Endothelial cell (in vitro differentiated cells): ENCODE data around the gene COL4A1. TPM values are rescaled to one million over a fixed set of nuclear protein-coding genes. Genes with fewer than 3 reads are reported as not detected.
"Not testable (repeated sequence)": the region's sequence is repeated elsewhere in the genome, so short reads cannot be mapped to it uniquely, and the experiment has no call there.

Experiments
- DNase-seq: peaks from one replicate; pipeline ENCODE4 v3.0.0; 2021; ENCODE audit warnings: low spot score
- H3K27ac Mint-ChIP-seq: one replicate; pipeline ENCODE4 v1.8.0; 2021; ENCODE audit warnings: mixed read lengths, inconsistent platforms; ENCODE audit not compliant: unreplicated experiment
- H3K27me3 Mint-ChIP-seq: one replicate; pipeline ENCODE4 v1.8.0; 2021; ENCODE audit warnings: mild to moderate bottlenecking, moderate library complexity, mixed read lengths, inconsistent platforms; ENCODE audit not compliant: unreplicated experiment
- H3K36me3 Mint-ChIP-seq: one replicate; pipeline ENCODE4 v1.8.0; 2021; ENCODE audit warnings: mild to moderate bottlenecking, low read depth, mixed read lengths, inconsistent platforms; ENCODE audit not compliant: unreplicated experiment
- H3K4me1 Mint-ChIP-seq: one replicate; pipeline ENCODE4 v1.8.0; 2021; ENCODE audit warnings: mild to moderate bottlenecking, mixed read lengths, inconsistent platforms; ENCODE audit not compliant: unreplicated experiment
- H3K4me3 Mint-ChIP-seq: one replicate; pipeline ENCODE4 v1.8.0; 2021; ENCODE audit warnings: mild to moderate bottlenecking, mixed read lengths, inconsistent platforms; ENCODE audit not compliant: unreplicated experiment
- H3K9me3 Mint-ChIP-seq: one replicate; pipeline ENCODE4 v1.8.0; 2021; ENCODE audit warnings: mixed read lengths, inconsistent platforms; ENCODE audit not compliant: unreplicated experiment
- total RNA-seq: library from RNA; stranded (reverse); fragmentation: NEBNext Ultra II Directional; extraction: Animal tissue kit (Norgen Biotek cat#: 25700); gene quantifications from one replicate; pipeline ENCODE4 v1.2.1, GENCODE V29; 2021; ENCODE audit not compliant: unreplicated experiment
- TF ChIP-seq, protein P1 (sequence below): fragments of 200-600 bp; sonication (generic); IDR thresholded peaks from one replicate; pipeline ENCODE4 v1.5.0; 2021; ENCODE audit warnings: antibody characterized with exemption; ENCODE audit not compliant: unreplicated experiment

The COL4A1 gene
- total RNA-seq, 1 donor from 2014 or later: 2,720 TPM

DNA sequence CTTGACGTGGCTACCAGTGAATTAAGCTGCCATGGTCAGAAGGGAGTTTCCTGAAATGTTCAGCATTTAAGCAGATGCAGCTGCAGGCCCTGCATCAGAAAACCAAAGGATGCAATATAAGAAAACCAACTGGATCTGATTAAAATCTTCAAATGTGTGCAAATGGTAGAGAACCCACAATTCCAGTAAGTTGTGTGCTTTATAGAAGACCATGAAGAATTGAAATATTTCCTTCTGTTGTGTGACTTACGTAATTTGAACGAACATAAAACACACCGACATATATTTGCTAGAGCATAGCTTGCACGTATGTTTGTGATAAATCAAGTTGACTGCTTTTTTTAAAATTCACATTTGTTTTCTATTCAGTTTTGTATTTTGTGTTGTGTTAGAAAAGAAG lies 191.4 kb downstream of the COL4A1 start:
- Mint-ChIP-seq H3K36me3 (no peaks in the 10 kb centered on the region), H3K4me1 (peaks cover 27% of the 10 kb centered on the region), H3K4me3 (no peak overlapping the region), H3K27me3 (peaks cover 8% of the 10 kb centered on the region), H3K27ac (no peak overlapping the region), H3K9me3 (no peaks in the 10 kb centered on the region)
- TF ChIP-seq, protein P1, sequence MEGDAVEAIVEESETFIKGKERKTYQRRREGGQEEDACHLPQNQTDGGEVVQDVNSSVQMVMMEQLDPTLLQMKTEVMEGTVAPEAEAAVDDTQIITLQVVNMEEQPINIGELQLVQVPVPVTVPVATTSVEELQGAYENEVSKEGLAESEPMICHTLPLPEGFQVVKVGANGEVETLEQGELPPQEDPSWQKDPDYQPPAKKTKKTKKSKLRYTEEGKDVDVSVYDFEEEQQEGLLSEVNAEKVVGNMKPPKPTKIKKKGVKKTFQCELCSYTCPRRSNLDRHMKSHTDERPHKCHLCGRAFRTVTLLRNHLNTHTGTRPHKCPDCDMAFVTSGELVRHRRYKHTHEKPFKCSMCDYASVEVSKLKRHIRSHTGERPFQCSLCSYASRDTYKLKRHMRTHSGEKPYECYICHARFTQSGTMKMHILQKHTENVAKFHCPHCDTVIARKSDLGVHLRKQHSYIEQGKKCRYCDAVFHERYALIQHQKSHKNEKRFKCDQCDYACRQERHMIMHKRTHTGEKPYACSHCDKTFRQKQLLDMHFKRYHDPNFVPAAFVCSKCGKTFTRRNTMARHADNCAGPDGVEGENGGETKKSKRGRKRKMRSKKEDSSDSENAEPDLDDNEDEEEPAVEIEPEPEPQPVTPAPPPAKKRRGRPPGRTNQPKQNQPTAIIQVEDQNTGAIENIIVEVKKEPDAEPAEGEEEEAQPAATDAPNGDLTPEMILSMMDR: no peak
- DNase-seq: no peak

DNA sequence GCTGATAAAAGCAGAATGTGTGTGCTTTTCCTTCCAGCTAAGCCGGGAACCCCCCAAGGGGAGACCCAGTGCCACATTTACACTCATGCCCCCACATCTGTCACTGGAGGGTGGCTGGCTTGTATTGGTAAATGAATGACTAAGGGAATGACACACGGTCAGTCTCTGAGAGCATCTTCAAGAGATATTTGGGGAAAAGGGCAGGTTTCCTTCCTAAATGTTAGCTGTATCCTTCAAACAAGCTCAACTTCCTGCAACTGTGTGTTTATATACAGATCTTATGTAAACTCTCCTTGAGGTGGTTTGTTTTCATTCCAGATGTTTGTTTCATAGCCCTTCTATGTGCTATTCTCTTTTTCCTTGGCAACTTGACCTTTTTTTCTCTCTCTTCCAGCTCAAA lies 192.6 kb downstream of the COL4A1 start:
- no peak for DNase-seq
- peak overlapping the region; percentile 34 for H3K4me3 Mint-ChIP-seq
- H3K4me1 Mint-ChIP-seq: peaks cover 27% of the 10 kb centered on the region
- H3K27ac Mint-ChIP-seq: no peak overlapping the region
- no peaks in the 10 kb centered on the region for H3K9me3 Mint-ChIP-seq
- H3K36me3 Mint-ChIP-seq: no peaks in the 10 kb centered on the region
- peaks cover 11% of the 10 kb centered on the region for H3K27me3 Mint-ChIP-seq
- TF ChIP-seq, protein P1: no peak

DNA sequence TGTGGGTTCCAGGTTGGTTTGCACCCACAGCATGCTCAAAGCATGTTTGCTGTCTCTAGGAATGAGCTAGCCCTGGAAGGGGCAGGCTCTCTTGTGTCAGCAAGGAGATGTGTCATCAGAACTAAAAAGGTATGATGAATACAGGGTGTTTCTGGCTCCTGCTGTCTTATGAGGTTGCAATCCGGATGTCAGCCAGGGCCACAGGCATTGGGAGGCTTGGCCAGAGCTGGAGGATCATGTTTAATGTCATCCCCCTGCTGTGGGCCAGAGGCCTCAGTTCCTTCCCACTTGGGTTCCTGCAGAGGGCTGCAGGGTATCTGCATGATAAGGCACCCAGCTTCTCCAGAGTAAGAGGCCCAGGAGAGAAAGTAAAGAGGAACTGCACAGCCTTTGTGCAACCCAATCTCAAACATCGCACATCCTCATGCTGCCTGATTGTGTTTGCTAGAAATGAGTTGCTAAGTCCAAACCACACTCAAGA lies 193.6 kb downstream of the COL4A1 start:
- Mint-ChIP-seq H3K4me1 (peaks cover 31% of the 10 kb centered on the region), H3K36me3 (no peaks in the 10 kb centered on the region), H3K27me3 (peaks cover 15% of the 10 kb centered on the region), H3K4me3 (no peak overlapping the region), H3K27ac (no peak overlapping the region), H3K9me3 (no peaks in the 10 kb centered on the region)
- no peak for DNase-seq
- TF ChIP-seq, protein P1: no peak

DNA sequence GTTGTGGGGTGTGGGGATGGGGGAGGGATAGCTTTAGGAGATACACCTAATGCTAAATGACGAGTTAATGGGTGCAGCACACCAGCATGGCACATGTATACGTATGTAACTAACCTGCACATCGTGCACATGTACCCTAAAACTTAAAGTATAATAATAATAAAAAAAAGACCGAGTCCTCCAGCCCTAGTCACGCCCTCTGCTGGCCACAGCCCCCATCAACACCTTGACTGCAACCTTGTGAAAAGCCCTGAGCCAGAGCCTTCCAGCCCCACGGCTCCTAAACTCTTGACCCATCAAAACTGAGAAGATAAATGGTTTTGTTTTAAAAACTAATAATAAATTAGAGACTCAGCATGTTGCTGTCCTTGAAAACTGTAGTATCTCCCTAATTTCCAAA lies 194.6 kb downstream of the COL4A1 start:
- TF ChIP-seq, protein P1: peak; percentile 64
- H3K36me3 Mint-ChIP-seq, H3K4me3 Mint-ChIP-seq, H3K9me3 Mint-ChIP-seq, H3K27ac Mint-ChIP-seq: not testable (repeated sequence)
- Mint-ChIP-seq H3K4me1 (peaks cover 33% of the 10 kb centered on the region), H3K27me3 (peaks cover 17% of the 10 kb centered on the region)
- peak; percentile 50 for DNase-seq

DNA sequence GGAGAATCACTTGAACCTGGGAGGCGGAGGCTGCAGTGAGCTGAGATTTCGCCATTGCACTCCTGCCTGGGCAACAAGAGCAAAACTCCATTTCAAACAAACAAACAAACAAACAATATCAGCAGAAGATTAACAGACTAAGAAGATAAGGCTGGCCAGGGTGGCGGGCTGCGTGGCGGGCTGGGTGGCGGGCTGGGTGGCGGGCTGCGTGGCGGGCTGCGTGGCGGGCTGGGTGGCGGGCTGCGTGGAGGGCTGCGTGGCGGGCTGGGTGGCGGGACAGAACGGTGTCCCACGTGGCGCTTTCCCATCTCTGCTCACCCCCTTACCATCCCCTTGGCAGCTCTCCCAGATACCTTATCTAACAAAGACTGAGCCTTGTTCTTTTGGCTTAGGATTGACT lies 196.2 kb downstream of the COL4A1 start:
- no peaks in the 10 kb centered on the region for H3K9me3 Mint-ChIP-seq
- peaks cover 18% of the 10 kb centered on the region for H3K27me3 Mint-ChIP-seq
- no peak overlapping the region for H3K4me3 Mint-ChIP-seq
- H3K27ac Mint-ChIP-seq: no peak overlapping the region
- peaks cover 3% of the 10 kb centered on the region for H3K36me3 Mint-ChIP-seq
- TF ChIP-seq, protein P1: no peak
- H3K4me1 Mint-ChIP-seq: peaks cover 33% of the 10 kb centered on the region
- DNase-seq: no peak
